ENCODE measurements around the gene RBM14.
A peak's percentile ranks its signal among the peaks of the same experiment; 100 is the strongest.
"Not testable (repeated sequence)": the region's sequence is repeated elsewhere in the genome, so short reads cannot be mapped to it uniquely, and the experiment has no call there.

Gene RBM14

GRCh38 chr11:66638177-66639065 lies 22.0 kb downstream of the RBM14 start, which contains the start of gene RBM4:
Gene RBM4, plus strand, starts transcription at chr11:66638703. Its CDS starts 1,009 bp downstream, at chr11:66639712.
- peak; percentile 97 for DNase-seq

GRCh38 chr11:66639066-66639813 lies 22.8 kb downstream of the RBM14 start:
- no peak for DNase-seq

DNA sequence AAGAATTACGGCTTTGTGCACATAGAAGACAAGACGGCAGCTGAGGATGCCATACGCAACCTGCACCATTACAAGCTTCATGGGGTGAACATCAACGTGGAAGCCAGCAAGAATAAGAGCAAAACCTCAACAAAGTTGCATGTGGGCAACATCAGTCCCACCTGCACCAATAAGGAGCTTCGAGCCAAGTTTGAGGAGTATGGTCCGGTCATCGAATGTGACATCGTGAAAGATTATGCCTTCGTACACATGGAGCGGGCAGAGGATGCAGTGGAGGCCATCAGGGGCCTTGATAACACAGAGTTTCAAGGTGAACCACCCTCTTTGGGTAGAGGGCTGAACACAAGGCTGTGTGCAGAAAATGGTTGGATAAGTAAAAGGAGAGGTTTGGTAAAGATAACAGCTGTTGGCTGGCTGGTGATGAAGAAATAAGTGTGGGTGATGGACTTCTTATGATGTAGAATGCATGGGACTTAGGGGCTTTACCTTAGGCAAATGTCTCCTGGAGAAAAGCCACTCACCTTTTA lies 23.4 kb downstream of the RBM14 start:
- not testable (repeated sequence) for DNase-seq

DNA sequence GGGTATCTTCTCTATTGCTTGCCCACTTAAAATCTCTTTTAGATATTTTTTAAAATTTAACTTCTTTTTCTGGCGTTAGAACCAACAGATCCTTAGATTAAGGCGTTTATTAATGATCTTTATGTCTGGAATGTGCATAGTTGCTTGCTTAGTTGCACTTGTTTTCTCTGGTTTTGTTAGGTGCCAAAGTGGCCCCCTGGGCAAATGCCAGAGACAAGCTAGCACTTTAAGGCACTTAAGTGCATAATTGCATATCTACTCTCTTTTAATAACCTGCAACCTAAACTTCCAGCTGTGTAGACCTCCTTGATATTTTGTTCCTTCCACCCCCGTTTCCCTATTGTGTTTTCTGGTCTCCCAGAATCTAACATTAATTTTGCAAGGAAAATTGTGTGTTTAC lies 25.4 kb downstream of the RBM14 start:
- DNase-seq, result no peak

- no peak for DNase-seq
Measured at GRCh38 chr11:66643745-66644437, 27.5 kb downstream of the RBM14 start.

DNA sequence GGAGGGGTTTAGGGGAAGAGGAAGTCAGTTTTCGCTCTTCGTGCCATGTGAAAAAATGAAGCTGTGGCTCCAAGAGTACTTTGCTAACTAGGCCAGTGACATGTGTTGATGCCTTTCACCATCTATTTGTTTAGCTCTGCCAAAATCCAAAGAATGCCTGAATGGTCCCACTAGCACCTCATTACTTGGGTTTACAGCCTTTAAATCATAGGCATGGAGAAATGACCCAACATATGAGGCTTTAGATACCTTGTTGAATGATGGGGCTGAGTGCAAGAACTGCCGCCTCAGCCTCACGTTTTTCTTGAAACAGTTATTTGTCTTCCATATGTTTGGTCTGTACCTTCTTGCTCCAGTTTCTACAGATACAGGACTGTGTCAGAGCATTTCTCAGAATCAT lies 30.4 kb downstream of the RBM14 start:
- DNase-seq, result no peak

DNA sequence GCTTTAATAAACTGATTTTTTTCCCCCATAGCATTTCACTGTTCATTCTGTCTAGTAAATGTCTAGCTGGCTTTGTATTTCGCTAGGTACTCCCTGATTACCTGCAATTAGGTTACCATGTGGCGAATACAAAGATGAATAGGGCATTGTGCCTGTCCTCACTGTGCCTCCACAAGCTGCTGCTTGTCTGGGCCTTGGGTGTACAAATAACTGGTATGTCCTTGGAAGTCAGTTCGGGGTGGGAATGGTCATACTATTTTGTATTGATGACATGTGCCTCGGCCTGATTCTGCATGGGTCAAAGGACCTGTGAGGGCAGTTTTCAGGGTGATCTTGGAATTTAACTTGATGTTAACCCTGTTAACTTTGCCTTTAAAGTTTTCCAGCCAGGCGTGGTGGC lies 33.5 kb downstream of the RBM14 start:
- no peak for DNase-seq

- DNase-seq, result no peak
Measured at GRCh38 chr11:66651016-66651415, 34.6 kb downstream of the RBM14 start.

DNA sequence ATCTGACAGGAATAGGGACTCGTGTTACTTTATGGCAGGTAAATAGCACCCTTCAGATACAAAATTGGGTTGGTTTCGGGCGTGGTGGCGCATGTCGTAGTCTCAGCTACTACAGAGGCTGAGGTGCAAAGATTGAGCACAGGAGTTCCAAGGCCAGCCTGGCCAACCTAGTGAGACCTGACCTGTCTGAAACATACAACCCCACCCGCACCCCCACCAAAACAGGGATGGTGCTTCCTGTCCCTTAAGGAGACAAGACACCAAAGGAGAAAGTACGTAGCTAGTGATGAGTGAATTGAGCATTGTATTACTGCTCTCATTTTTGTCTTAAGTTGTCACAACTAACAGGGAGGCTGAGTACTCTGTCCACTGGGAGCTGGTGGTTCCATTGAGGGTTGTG lies 36.2 kb downstream of the RBM14 start:
- DNase-seq, result no peak

DNA sequence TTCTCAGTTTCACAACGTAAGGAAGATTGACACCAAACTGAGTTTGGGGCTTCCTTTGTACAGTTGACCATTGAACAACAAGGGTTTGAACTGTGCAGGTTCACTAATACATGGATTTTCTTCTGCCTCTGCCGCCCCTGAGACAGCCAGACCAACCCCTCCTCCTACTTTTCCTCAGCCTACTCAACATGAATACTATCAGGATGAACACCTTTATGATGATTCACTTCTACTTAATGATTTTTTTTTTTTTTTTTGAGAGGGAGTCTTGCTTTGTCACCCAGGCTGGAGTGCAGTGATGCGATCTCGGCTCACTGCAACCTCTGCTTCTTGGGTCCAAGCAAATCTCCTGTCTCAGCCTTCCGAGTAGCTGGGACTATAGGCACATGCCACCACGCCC lies 36.7 kb downstream of the RBM14 start:
- DNase-seq, result no peak

DNA sequence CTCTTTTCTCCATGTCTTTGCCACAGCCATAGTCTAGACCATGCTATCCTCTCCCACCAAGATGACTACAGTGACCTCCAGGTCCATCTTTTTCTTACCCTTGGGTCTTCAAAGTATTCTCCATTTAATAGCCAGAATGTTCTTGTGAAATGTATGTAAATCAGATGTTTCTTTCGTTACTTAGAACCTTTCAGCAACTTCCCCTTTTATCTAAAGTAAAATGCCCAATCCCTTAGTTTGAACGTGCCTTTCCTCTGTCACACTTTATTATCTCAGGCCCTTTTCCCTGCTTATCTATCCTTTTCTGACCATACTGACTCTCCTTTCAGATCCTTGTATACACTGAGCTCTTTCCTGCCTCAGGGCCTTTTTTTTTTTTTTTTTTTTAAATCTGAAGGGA lies 43.3 kb downstream of the RBM14 start:
- no peak for DNase-seq

DNA sequence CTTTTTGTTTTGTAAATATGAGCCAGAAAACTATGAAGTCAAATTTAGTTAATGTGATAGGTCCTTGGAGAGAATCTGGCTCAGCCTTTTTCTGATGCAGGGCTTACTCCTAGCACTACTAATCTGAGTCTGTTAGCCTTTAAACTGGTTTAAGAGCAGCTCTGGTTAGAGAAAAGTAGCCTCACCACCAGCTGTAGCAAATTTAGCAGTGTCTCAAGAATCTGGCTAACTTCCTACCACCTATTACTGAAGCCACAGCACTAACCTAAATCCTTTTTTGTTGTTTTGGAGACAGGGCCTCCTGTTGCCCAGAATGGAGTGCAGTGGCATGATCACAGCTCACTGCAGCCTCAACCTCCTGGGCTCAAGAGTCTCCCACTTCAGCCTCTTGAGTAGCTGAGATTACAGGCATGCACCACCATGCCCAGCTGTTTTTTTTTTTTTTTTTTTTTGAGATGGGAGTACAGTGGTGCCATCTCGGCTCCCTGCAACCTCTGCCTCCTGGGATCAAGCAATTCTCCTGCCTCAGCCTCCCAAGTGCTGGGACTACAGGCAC lies 47.4 kb downstream of the RBM14 start:
- no peak for DNase-seq

DNA sequence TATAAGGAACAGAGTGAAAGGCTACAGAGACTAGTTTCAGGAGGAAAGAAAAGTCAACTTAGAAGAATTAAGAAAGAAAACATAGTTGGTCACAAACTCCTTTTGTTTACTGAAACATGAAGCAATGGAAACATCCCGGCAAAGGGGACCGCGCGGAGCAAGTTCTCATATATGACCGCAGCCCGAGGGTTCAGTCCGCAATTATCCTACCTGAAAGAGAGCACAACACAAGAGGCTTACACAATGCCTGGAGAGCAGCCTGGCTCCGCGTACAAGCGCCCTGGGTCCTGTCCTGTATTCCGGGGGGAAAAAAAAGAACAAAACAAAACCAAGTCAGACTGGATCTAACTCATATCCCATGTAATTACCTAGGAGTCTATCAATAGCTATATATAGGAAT lies 48.9 kb downstream of the RBM14 start:
- no peak for DNase-seq

DNA sequence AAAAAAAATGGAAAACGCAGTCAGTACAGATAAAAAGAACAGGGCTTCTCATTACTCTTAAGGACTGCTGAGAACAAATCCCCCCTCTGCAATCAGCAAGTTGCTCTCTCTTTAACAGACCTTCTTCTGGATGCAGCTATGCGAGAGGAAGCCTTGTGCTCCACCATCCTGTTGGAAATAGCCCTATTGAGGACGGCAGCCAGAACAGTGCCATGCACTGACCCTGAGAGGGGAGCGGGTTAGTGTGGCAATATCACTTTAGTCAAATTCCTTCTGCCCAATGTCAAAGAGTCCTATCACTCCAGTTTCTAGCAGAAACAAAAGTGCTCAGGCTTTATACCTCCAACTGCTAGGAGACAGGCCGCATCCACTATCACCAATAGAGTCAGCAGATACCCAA lies 54.4 kb downstream of the RBM14 start:
- no peak for DNase-seq

DNA sequence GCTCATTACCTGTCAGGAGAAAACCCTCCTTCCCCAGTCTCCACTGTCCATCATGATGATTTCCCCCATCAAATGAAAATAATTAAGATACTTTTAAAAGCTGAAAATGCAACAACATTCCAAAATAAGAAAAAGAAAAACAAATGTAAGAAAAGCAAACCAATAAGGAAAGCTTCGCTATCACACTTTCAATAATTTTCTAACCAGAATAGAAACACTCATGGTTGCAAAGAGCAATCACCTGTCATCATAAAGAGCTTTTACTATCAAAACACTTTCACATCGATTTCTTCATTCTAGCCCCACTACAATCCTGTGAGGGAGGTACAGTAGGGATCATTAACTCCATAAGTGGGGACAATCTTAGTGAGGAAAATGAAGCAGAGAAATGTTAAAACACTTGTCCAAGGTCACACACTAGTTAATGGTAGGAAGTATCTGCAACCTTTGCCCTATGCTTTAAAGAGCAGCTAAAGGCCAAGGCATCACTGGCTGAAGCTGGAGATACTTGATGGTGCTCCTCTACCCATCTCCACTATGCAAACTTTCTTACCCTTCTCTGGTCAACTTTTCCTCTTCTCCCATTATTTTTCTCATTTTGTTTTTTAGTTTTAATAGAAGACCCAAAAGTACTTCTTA lies 58.7 kb downstream of the RBM14 start:
- DNase-seq, result no peak

- DNase-seq, result no peak
Measured at GRCh38 chr11:66676282-66676919, 60.0 kb downstream of the RBM14 start.
